NCI-H226 (cell line): Measurements from ENCODE around the gene ATG2A.

Experiments used
- DNase-seq: peaks from one replicate; pipeline ENCODE4 v3.0.0-alpha.2; 2015

The ATG2A gene

GRCh38 chr11:64923944-64924909, 7.2 kb upstream of the ATG2A start, which contains the start of gene PPP2R5B:
TSS of gene PPP2R5B (plus strand) at chr11:64924689. CDS start at chr11:64925735, 1,046 bp downstream.
- DNase-seq: peak; percentile 89

- no peak for DNase-seq
Measured at GRCh38 chr11:64923151-64923661, 6.2 kb upstream of the ATG2A start.

DNA sequence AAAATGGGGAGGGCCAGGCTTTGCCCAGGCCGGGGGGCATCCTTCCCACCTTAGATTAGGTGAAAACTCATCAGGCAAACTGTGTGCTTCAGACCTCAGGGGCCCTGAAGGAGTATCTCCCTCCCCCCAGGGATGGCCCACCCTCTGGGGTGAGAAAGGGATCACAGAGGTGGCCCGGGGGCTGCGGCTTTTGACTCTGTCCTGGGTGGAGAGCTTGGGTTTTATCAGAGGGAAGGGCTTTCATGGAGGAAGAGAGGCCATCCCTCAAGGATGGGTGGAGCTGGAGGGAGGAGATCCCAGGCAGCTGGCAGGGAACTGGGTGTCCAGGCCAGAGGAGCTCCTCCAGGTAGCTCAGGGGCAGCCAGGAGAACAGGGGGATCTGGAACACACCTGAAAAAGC, 4.4 kb upstream of the ATG2A start:
- no peak for DNase-seq

GRCh38 chr11:64920124-64920523, 3.1 kb upstream of the ATG2A start:
- no peak for DNase-seq

DNA sequence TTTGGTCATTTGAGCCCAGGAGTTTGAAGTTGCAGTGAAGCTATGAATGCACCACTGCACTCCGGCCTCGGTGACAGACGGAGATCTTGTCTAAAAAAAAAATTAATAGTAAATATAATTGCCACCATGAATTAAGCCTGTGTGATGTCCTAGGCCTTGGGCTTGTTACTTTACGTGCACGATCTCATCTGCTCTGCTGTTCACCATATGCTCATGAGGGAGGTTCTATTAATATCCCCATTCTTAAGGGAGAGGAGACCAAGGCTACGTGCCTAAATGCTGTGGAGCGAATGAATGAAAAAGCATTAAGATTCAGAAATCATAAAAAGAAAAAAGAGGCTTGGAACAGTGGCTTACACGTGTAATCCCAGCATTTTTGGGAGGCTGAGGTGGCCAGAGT, 2.6 kb upstream of the ATG2A start:
- no peak for DNase-seq

- no peak for DNase-seq
Measured at GRCh38 chr11:64918017-64918416, 1.0 kb upstream of the ATG2A start.

DNA sequence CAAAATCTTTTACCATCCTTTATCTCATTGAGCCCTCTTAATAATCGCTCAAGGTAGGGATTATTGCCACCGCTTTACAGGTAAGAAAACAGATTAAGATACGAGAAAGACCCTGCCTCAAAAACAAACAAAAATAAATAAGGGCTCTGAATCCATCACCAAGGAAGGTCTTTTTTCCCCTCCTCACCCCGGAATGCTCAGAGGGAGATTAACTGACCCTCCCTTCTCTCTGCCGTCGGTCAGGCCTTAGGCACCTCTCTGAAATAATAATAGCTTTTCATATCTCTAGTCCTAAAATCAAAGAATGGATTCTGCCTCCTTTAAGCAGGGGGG, 620 bp upstream of the ATG2A start:
- no peak for DNase-seq

- DNase-seq: peak; percentile 58
Measured at GRCh38 chr11:64916040-64916774, 802 bp downstream of the ATG2A start.

DNA sequence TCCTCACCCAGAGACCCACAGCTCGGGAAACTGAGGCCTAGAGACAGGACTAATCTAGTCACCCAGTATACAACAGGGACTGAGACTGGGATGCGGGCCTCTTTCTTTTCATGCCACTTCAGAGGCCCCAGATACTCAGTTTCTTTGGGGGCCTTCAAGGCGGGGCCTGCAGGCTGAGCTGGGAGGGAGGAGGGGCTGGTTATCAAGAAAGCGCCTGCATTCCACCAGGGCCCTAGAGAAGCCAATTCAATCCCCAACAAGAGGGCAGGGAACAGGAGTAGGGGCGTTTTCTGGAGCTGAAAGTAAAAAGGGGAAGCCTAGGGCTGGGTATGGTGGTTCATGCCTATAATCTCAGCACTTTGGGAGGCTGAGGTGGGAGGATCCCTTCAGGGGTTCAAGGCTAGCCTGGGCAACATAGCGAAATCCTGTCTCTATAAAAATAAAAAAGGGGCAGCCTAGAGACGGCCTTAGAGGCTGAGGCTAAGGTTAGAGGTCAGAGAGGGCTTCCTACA, 1.6 kb downstream of the ATG2A start:
- DNase-seq: no peak

DNA sequence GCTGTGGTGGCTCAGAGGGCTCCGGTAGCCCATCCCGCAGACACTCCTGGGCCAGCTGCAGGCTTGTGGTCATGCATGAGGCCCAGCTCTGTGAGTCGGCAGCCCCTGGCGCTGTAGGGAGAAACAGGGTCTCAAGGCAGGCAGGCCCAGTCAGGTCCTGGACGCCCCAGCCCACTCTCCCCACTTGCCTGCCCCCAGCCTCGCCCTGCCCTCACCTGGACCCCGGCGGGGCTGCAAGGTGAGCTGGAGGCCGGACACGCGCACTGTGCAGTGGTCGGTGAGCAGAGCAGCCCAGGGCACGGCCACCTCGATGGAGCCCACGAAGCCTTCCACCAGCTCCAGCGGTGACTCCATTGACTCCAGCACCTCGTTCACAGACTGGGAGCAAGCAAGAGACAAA, 2.9 kb downstream of the ATG2A start:
- DNase-seq: no peak

DNA sequence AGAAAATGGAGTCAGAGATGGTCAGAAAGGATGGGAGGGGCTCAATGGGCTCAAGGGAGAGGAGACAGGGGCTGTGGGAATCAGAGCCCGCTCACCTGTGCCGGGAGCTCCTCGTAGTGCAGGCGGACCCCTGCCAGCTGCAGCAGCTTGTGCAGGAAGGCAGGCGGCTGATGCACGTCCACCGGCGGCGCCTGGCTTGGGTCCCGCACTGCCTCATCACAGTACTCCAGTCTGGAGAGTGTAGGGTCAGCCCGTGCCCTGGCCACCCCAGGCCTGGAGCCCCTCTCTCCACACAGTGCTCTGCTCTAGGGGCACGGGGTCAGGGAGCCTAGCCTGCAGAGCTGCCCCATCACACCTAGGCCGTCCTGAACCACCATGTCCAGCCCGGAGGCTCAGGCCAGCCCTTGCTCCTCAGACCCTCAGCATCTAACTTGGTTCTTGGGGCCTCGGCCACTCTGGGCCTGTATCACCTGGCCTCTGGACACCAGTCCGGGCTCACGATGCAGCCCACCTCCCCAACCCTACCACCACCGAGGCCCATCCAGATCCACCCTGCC, 3.8 kb downstream of the ATG2A start:
- no peak for DNase-seq

DNA sequence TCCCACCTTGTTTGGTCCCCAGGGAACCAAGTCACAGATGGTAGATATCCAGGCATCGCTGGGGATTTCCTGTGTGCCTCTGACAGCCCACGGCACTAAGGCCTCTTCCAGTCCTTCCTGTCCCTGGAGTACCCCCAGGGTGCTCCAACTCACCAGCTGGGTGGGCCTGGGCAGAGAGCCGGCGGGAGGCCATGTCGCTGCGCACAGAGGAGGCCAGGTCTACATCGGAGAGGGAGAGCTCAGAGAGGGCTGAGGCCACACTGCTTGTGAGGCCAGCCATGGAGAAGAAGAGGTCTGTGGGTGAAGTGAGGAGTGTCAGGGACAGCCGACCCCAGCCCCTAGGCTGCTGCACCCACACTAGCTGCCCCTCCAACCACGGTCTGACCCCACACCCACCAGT, 5.3 kb downstream of the ATG2A start:
- DNase-seq: no peak

- DNase-seq: no peak
Measured at GRCh38 chr11:64911142-64911541, 5.9 kb downstream of the ATG2A start.

GRCh38 chr11:64910451-64911093, 6.4 kb downstream of the ATG2A start:
- no peak for DNase-seq

DNA sequence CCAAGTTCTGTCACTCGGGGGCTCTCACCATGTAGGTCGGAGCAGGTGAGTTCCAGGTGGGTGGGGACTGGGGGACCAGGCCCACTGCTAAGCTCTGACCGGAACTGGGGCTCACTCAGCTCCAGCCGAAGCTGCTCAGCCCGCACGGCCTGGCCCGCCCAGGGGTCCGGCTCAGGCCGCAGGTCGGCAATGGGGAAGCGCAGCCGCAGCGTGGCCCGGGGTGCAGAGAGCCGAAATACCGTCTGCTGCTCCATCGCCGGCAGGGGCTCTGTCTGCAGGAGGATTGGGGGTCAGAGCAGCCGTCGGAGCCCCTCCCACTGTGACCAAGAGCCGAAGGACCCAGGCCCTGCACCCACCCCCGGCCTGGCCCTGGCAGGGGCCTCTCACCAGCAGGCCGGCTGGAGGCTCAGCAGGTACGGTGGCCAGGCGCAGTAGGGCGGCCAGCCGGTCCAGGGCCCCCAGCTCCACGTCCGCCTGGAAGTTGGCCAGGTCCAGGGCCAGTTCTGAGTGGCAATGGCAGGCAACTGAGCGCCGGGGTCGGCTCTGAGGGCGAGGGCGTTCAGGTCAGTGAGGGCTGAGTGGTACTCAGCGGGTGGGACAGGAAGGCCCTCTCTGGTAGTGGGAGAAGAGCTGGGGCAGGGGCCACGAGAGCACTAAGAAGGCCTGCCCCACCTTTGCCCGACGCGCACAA, 7.2 kb downstream of the ATG2A start:
- DNase-seq: no peak

- DNase-seq: no peak
Measured at GRCh38 chr11:64908766-64909165, 8.2 kb downstream of the ATG2A start.

DNA sequence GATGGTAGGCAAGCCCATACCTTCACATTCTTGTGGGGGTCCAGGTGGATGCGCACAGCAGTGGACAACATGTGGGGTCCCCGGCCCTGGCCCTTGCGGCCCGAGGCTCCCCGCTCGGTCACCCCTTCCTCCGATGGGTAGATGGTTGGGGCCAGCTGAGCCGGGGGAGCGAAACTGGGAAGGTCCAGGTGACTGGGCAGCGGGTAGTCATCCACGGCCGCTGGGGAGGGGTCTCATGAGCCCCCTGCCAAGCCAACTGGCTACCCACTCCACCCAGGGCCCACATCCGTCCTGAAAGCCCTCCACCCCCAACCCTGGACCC, 10.7 kb downstream of the ATG2A start:
- no peak for DNase-seq

DNA sequence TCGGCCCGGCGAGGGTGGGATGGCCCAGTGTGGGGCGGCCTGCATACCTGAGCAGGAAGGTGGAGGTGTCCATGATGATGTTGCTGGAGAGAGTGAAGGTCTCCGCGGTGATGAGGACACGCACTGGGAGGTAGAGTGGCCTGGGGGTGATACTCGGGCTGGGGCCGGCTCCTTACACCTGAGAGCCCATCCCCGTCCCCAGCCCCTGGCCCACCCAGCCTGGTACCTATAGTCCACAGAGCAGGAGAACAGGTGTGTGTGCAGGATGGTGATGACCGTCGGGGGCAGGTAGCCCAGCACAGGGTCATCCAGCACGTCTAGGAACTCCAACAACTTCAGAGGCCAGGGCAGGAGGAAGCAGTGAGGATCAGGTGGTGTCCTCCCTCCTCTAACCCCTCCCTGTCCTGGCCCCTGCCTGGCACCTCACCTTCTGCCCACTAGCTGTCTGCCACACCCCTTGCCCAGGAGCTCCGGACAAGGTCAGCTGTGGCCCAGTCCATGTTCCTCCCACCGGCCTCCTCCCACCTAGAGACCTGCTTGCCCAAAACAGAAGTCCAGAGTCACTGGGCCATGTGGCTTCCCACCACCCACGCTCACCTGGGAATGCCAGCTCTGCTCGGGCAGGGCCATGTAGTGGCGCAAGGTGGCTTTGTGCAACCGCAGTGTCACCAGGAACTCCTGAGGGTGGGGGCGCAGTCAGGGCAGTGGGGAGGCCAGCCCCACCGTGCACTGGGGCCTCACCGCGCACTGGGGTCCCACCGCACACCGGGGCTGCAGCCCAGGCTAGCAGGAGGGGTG, 11.3 kb downstream of the ATG2A start:
- no peak for DNase-seq

DNA sequence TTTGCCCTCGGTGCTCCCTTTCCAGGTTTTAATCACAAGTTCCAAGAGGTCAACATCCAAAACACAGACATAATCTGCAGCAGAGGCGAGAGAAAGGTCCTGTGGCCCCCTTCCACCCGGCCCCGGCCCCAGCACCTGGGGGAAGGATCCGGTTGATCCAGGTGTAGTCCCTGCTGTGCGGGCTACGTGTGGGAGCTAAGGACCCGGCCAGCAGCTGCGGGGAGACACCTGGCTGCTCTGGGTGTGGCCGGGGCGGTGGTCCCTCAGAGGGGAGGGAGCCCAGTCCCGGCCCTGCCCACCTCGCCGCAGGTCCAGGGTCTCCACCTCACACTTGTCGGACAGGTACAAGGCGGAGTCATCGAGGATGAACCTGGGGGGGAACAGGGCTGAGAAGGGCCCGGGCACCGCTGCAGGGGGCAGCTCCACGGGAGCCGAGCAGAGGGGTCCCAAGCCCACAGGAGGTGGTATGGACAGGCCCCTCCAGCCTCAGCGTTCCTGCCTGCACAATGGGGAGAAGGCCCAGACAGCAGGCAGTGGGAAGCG, 13.6 kb downstream of the ATG2A start:
- no peak for DNase-seq

DNA sequence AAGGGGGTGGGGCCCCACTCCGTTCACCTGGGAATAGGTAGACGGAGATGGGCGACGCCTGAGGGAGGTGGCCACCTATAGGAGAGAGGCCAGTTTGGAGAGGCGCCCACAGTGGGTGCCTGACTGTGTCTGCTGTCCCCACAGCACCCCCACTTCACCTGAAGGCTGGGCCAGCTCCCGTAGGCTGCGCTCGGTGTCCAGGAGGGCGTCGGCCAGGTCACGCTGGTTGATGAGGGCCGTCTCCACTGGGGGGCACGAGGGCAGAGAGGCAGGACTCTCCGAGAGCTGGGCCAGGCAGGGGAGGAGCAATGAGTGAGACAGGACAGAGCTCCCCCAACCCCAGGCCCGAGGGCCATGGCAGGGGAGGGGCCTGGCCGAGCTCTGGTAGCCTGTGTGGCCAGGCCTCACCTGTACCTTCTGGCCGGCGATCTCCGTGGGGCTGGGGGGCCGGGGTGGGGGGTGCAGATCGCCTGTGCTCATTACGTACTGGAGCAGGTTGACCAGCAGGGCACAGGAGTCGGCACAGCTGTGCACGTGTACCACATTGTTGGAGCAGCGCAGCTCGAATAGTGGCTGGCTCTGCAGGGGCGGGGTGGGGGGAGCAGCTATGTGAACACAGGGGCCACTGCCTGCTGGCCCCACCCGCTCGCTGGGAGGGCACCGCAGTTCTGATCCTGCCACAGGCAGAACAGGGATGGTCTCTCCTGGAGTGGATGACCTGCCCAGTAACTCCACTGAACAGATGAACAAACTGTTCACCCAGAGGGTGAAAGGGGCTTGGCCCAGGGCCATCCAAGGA, 14.7 kb downstream of the ATG2A start:
- DNase-seq: no peak
